ENCODE measurements around the gene NEDD8.

Gene NEDD8

DNA sequence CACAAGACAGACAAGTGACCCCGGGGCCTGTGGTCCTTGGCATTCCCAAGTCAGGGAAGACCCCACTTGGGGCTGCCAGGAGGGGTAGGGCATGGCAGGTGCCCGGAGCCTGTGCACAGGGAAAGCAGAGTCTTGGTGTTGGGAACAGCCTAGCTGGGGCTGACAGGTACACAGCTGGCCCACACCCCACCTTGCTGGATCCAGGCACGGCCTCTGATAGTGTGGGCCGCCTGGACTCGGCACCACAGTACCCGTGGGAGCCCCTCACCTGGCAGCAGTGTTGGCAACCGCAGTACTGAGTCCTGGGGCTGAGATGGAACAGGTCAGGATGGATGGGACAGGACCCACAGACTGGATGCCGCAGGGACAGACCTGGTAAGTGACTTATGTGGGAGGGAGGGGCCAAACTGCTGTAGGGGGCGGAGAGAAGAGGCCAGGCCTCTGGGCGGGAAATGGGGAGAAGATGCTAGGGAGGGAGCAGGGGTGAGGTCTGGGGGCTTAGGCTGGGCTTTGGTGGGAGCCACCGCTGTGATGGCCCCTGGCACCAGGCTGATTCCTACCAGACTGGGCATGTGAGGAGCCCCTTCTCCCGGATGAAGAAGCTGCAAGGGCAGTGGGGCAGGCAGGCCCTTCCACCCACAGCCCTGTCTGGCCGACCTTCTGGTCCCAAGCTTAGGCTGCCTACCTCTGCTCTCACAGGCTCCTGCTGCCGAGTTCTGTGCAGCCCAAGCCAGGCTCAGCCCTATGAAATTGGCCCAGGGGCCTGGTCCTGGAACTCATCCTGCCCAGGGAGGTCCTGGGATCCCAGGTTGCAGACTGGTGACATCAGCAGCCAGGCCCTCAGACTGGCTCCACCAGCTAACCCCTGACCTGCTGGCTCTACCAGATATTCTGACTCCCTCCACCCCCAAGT is 30.9 kb upstream of the NEDD8 start, which contains the start of gene TGM1:
TSS of gene TGM1 (minus strand) at position 357 of the 913 bp plus-strand sequence. CDS start 825 bp downstream, outside the sequence.
- DNase-seq: no peak

DNA sequence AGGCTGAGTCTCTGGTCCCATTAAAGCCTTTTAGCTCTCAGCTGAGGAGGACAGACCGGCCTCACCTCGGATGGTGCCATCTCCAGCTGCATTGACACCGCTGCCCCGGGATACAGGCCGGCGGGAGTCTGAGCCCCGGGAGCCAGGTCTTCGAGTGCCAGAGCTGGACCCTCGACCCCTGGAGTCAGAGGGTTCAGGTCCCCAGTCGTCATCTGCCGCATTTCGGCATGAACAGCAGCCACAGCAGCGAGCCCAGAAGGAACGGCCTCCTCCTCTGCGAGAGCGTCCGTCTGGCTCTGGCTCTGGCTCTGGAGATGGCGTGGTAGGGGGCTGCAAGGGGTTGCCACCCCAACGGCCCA is 29.8 kb upstream of the NEDD8 start:
- no peak for DNase-seq

DNA sequence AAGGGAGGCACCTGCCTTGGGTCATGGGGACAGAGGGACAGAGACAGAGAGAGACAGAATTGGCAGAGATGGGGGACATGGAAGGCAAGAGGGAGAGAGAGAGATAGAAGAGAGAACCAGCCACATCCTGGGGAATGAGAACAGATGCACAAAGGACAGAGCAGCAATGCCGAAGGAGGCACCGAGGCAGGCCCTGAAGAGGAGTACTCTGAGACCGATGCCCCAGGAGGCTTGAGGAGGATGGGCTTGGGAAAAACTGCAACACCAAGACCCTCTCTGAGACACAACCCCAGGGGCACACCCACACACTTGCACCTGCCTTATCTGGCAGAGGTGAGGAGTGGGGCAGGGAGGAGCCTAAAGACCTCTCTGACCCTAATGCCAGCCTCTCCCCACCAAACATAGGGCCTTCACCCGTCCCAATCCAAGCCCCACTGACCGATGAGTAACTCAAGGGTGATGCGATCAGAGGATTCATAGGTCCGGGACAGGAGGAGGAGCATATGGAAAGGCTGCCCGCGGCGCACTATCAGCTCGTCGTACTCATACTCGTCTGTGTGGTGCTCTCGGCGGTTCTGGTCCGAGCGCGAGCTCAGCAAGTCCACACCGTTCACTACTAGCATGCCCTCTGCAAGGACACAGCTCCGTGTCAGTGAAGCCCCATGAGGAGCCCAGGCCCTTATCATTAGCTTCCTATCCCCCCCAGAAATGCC is 29.2 kb upstream of the NEDD8 start:
- no peak for DNase-seq

DNA sequence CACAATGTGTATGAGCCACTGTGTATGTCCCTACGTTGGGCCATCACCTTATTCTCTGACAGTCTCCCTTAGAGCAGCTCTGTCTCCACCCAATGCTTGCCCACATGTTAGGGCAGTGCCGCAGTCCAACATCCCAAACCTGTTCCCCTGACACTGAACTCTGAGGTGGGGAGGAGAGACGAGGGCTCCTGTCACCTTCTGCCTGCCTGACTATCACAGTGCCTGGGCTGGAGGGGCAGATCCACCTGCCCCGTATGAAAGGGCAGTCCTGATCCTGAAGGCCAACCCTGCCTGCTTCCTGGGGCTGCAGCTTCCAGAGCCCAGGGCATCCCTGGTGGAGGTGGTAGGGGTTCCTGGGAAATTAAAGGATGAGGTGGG is 28.6 kb upstream of the NEDD8 start:
- DNase-seq: no peak

DNA sequence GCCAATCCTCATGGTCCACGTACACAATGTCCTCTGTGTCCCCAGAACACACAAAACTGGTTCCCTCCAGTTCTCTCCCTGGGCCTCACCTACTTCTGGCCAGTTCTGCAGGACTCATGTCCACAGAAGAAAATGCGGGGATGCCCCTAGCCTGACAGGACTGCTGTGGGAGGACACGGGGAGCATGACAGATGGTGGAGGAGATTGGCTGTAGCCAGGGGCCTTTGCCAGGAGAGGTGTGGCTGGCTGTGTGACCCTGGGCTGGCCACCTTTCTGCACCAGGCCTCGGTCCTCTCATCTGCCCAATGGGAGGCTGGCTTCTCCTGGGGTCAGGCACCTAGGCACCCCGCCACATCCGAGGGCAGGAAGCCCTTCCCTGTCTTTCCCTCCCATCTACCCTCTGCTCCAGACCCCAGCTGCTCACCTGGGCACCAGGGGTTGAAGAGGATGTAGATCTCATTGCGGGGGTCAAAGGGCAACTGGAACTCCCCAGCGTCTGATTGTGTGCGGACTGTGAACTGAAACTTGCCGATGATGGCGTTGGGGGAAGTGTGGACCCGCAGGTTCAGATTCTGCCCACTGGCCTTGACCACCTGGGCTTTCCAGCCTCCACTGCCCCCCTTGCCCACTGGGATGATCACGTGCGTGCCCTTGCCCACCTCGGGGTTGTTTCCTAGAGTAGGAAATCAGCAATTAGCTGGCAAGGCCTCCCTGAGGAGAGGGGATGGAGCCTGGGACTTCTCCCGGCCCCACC is 28.0 kb upstream of the NEDD8 start:
- DNase-seq: no peak

DNA sequence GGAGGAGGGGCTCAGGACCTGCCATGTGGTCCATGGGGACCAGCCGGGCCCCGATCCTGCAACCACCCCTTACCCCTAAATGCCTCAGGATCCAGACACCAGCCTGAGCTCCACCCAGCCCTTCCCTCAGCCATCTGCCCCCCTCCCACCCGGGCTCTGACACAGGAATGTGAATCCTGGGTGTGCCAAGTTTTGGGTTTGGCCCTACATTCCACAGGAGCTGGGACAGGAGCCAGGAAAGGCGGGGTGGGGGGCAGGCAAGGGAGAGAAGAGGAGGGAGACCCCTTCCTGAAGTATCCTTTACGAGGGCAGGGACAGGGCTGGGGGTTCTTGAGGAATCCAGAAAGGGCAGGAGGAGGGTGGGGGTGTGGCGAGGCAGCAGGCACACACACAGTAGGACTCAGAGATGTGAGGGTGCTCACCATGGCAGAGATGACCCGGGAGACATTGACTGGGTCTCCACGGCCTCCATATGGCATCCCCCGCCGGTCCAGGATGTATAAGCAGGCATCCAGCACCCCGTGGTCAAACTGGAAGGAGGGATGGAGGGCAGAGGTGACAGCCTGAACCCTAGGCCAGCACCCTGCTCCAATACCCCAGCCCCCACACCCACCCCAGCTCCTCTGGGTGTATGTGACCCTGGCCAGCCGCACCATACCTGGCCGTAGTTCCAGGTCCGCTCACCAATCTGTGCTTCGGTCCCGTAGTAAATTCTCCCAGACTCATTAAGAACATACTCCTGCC is 27.3 kb upstream of the NEDD8 start:
- no peak for DNase-seq

DNA sequence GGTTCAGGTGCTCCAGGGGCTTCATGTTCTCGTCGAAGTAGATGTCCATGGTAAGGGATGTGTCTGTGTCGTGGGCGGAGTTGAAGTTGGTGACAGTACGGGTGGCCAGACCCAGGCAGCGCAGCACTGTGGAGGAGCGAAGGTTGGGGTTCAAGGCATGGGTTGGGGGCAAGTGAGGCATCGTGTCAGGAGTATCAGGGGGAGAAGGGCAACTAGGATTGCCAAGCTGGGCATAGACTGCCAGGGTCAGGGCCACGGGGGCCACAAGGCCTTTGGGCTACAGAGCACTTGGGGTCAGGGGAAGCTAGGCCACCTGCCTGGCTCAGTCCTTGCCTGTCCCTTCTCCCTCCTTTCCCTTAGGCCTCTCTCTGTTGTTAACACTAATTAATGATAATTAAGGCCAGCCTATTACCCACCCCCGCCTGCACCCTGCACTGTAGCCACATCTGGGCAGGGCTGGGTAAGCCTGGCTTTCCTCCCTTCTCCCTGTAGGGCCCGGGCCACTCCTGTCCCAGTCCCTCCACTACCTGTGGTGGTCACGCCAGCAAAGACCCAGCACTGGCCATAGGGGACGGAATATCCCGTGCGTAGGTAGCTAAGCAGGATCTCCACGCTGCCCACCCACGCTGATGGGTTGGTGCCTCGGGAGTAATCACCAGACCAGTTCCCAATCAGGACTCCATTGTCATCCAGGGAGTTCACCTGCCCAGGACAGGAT is 26.5 kb upstream of the NEDD8 start:
- DNase-seq: no peak

DNA sequence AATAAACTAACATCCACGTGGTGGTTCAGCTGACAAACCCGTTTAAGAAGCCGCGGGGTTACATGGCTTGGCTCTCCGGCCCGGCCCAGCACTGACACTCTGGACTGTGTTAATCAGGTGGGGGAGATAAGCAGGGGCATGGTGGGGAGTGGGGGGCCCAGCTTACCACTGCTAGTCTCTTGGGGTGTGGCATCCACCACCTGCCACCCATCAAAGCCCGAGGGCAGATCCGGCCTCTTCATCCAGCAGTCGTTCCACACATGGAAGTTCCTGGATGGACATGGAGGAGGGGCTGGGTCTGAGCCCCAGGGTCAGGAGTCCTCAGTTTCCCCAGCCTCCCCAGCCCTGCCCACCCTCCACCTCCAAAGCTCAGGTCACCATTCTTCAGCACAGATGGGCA is 26.0 kb upstream of the NEDD8 start:
- no peak for DNase-seq

DNA sequence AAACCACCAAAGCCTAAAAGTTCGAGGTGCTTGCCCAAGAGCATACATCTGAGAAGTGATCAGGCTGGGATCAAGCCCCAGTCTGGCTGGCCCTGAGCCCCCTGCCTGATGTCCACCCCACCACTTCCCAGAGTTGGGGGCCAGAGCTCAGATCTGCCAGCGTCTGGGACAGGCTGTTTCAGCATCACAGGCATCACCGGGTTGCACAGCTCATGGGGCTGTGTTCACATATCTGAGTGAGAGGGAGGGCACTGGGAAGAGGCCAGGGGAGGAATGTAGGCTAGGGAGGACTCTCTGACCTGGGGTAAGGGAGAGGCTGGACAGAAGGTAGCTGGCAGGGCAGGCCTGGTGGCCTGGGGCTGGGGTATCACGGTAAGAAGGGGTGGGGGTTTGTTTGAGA is 24.8 kb upstream of the NEDD8 start:
- no peak for DNase-seq

DNA sequence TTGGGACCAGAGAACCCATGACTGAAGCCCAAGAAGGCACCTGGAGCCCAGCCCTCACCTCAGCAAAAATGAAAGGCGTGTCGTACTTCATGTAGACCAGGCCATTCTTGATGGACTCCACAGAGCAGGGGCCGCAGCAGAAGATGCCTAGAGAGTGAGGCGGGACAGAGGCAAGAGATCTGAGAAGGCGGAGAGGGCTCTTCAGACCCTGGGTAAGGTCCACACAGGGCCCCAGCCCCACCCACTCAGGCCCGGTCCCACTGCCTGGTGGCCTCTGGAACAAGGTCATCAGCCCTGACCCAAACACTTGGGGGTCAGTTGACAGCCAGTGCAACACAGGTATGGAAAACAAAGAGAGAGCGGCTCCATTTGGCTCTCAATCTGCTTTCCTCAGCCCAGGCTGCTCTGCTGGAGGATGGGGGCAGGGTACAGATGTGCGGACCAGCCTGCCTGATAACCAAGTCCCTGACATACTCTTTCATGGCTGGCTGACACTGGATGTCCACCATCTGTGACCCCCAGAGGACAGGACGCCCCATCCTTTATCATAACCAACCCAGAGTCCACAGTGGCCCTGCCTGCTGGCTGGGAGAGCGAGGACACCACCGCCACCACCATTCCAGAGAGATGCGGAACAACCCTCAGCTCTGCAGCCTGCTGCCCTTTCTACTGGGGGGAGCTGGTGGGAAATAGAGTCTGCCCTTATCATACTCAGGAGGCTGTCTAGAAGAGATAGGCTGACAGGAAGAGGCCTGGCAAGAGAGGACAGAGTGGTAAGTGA is 24.0 kb upstream of the NEDD8 start:
- DNase-seq: no peak

DNA sequence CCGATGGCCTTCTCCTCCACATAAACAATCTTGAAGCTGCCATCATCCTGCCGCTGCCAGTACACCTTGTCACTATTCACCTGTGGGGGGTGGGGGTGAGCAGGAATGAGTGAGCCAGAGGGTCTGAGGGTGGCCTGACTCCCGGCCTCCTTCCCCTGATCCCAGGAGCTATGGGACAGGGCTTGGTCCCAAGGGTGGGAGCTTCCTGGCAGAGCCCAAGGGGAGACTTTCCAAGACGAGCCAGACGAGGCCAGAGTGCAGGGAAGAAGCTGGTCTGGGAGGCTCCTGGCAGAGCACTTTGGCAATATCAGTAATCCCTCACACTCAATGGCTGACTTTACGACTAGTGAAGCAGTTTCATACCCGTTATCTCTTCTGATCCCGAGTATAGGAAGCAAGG is 23.3 kb upstream of the NEDD8 start:
- DNase-seq: no peak

DNA sequence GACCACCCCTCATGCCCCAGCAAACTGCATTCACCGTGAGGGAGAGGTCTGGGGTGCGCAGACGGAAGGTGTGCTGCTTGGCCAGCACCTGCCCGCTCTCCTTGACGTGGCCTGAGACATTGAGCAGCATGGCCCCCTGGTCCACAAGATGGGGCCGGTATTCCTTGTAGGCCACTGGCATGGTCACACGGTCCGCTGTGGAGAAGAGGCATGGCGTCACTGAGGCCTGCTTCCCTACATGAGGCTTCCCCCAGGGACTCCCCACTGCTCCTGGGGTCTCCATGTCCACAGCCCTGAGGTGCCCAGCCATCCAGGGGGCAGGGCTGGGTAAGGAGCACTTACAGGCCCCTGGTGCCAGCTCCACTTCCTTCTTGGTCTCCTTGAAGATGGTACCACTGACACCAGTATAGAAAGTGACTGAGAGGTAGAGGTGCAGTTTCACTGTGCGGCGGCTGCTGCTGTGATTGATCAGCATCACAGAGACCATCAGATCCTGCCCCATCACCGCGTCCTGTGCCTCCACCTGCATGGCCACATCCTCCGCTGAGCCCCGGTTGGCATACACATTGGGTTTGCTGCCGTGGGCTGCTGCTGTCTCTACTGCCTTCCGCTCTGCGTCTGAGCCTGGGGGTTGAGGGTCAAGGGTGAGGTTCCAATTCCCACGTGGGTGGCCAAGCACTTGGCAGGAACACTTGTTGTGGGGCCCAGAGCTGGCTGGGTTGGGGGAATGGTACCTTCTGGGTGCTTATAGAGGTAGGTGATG is 22.6 kb upstream of the NEDD8 start:
- no peak for DNase-seq

DNA sequence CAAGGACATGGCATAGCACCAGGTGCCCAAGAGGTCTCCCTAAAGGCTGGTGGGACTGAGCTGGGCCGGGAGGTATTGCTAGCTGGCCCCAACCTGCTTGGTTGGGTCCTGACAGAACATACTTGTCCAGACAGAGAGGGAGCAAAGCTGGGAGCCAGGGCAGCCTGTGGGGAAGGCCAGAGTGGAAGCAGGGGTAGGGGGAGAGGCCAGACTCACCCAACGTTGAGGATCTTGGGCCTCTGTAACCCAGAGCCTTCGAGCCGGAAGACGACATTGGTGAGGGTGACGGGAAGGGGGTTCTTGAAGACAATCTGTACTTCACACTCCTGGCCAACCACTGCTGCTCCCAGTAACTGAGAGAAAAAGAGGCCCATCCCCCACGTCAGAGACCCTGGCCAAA is 21.8 kb upstream of the NEDD8 start:
- no peak for DNase-seq

DNA sequence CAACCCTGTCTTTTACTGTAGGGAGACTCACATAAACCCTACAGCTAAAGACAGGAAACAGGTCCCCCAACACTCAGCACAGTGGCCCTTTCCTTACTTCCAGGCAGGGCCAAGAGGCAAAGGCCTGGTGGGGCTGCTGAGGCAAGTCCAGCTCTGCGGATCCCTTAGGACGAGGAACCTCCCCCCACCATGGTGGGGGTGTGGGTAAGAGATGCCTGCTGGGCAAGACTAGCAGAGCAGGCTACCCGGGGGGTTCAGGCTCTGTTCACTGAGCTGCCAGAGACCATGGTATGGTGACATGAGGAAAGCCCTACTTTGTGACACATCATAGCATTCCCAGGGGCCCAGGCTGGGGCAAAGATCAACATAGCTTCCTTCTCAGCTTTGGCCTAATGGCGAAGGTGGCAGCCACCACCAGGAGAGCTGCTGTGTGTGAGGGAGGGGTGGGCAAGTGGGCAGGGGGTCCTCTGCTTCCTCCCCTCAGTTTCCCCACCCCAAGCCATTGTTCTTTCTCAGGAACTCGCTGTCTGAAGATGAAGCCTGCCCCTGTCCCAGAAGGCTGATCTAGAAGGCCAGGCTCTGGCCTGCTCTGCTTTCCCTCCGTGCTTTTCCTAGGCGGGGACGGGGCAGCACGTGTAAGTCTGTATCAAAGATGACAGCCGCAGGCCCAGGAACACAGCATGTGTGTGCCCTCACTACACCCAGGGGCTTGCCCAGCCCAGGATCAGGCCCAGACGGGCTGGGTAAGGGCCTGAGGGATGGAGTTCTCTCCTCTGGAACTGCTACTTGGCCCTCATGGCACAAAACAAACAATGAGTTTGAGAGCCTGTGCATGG is 20.3 kb upstream of the NEDD8 start:
- no peak for DNase-seq

DNA sequence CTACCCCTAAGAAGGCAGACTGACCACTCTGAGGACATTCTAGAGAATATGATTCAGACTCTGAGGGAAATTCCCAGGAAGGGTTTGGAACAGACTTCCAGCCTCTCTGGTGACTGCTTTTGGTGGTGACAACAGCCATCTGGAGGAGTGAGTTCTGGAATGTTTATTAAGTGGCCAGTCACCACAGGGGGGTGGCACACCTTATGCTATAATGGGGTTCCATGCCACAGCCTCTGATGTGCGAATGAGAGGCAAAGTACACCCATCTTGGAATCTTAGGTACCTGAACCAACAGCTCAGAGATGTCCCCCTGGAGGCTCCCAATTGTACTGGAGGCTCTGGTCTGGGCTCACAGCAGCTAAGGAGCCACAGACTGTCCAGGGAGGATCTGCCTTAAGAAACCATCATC is 19.7 kb upstream of the NEDD8 start:
- DNase-seq: no peak

DNA sequence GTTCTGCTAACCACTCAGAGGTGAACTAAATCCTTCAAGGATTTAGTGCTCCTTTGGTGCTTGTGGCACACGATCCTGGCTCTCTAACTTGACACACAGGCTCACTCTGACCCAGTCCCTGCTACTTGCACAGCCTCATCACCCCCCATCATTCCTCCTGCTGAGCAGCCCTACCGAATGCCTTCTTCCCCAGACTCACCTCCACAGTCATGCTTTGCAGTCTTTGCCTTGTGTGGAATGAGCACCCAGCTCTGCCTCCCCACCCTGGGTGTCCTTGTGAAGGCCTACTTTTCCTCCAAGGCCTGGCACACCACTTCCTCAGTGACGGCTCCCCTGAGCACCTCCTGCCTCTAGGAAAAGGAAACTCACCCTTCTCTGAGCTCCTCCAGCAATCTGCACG is 18.2 kb upstream of the NEDD8 start:
- DNase-seq: no peak

DNA sequence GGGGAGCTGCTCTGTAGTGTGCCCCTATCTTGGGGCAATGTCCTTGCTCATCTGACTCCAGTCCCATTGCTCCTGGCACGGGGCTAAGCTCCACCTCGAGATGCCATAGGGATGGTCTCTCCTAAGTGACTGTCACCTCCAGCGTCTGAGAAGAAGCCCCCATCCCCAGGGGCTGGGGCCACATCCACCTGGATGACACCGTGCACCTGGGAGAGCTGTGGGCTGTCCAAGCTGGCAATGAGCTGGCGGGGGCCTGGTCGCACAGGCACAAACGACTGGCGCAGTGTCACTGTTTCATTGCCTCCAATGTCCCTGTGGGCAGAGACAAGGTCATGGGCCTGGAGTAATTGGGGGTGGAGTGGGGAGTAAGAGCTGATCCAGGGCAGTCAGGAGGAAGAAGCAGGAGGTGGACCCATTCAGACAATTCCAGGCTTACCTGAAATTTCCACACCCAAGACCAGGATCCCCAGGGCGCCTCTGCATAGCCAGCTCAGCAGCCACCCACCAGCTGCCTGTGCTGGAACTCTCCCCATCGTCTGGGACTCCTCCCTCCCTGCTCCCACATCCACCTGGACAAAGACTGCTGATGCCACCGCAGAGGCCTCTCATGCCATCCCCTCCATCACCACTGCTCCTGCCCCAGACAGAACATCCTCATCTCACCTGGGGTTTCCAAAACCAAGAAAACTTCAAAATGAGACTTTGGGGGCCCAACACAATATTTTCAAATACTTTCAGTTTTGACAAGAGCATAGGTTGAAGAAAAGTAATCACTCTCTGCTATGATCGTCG is 17.3 kb upstream of the NEDD8 start:
- DNase-seq: no peak

DNA sequence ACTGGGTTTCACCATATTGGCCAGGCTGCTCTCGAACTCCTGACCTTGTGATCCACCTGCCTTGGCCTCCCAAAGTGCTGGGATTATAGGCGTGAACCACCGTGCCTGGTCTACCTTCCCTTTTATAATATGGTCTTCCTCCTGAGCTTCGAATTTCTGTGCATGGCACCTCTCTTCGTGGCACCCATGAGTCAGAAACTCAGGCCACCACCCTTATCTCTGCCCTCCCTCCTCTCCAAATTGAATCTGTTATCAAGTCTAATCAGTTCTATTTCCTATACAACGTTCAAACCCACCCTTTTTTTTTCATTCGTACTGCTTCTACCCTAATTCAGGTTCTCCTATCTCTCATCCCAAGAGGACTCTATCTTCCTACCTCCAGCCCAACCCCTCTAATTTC is 15.3 kb upstream of the NEDD8 start:
- no peak for DNase-seq

DNA sequence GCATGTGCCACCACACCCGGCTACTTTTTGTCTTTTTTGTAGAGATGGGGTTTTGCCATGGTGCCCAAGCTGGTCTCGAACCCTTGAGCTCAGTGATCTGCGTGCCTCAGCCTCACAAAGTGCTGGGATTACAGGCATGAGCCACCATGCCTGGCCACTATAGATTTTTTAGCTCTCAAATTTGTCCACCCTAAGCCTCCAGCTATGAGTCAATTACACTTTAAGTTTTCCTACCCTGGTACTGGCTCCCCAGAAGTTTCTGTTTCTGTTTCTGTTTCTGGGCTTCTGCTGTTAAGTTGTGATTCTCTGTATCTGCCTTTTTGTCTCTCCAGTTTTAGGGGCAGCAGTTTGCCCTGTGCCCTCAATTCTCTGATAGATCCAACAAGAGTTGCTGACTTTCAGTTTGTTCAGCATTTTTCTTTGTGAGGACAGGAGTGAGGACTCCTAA is 14.6 kb upstream of the NEDD8 start:
- no peak for DNase-seq
